HG03521 (cell line): ENCODE results near the gene PLVAP.

ENCODE experiments used
- ATAC-seq: cut with Tn5 transposase; IDR thresholded peaks from one replicate; pipeline ENCODE4 v1.9.1; 2021; ENCODE audit warnings: mild to moderate bottlenecking, moderate library complexity; ENCODE audit not compliant: unreplicated experiment

The PLVAP gene

GRCh38 chr19:17324357-17325114, 52.6 kb downstream of the PLVAP start:
- ATAC-seq: no peak

- no peak for ATAC-seq
Observed at GRCh38 chr19:17323964-17324332, 53.2 kb downstream of the PLVAP start.

GRCh38 chr19:17323300-17323963, 53.7 kb downstream of the PLVAP start:
- ATAC-seq: no peak

GRCh38 chr19:17322854-17323253, 54.3 kb downstream of the PLVAP start:
- no peak for ATAC-seq

GRCh38 chr19:17321655-17322489, 55.3 kb downstream of the PLVAP start:
- no peak for ATAC-seq

- no peak for ATAC-seq
Observed at GRCh38 chr19:17320435-17320834, 56.7 kb downstream of the PLVAP start.

- no peak for ATAC-seq
Observed at GRCh38 chr19:17319473-17320238, 57.5 kb downstream of the PLVAP start.

- ATAC-seq: no peak
Observed at GRCh38 chr19:17318966-17319365, 58.2 kb downstream of the PLVAP start.

GRCh38 chr19:17314007-17314593, 63.0 kb downstream of the PLVAP start:
- no peak for ATAC-seq

DNA sequence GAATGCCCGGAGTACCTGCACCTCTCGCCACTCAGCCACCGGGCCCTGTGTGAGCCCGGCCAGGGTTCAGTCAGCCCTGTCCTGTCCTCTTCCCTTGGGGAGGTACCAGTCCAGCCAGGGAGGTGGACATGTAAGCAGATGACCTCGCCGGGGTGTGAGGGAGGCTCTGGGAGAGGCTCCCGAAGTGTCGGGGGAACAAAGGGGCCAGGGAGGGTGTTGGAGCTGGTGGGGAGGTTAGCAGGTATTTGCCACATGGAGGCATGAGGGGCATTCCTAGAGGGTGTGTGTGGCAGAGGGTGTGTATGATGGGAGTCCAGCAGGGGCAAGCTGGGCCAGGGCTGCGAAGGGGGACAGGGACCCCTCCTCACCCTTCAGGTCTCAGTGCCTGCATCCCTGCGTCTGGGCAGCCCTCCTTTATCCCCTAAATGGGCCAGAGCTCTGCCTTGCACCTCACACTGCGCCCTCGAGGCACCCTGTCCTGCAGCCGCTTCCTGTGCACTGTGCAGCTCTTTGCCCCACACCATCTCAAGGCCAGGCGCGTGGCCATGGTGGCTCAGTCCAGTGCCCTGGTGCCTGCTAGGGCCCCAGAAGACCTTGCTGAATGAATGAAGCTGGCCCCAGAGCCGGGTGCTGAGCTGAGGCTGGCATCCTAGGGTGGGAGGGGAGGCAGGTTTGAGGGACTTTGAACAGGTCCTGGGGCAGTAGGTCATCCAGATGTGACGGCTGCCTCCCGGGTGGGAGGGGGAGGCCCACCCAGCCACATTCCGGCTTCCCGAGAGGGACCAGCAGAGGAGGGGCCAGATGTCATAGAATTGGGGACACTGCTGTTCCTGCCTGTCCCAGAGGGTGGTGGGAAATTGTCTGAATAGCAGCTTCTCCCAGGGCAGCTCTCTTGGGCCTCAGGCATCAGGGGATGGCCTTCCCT, 64.7 kb downstream of the PLVAP start:
- no peak for ATAC-seq

- ATAC-seq: no peak
Observed at GRCh38 chr19:17311455-17312188, 65.5 kb downstream of the PLVAP start.

- no peak for ATAC-seq
Observed at GRCh38 chr19:17309965-17310461, 67.1 kb downstream of the PLVAP start.

DNA sequence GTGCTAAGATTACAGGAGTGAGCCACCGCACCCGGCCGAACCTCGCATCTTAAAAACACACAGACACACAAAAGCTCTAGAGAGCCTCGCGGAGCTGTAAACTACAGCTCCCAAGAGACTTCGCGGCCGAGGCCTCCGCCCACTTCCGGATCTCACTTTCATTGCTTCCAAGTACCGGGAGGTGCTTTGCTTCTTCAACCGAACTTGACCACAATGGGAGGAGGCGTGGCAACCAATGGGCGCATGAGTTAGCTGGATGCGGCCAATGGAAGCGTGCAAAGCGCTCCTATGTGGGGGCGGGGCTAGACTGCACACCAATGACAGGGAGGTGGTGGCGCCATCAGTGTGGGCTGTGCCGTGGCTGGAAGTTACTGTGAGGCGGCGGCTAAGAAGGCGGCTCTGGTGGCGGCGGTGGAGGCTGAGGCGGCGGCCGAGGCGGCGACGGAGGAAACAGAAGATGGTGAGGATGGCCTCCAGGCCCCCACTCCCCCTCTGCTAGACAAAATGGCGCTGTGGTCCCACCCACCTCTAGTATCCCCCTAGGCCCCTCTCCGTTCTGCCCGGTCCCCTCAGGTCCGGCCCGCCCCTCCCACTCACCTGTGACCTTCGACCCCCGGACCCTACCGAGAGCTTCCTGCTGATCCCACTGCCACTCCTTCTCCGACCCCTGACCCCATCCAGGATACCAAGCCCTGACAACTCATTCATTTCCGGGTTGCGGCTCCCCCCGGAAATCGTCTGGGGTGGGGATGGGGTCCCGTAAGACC, 67.8 kb downstream of the PLVAP start, which contains the start of gene DDA1:
Gene DDA1 (plus strand): TSS at position 366 of the 767 bp plus-strand sequence. CDS start 92 bp downstream, at position 458.
- ATAC-seq: peak; percentile 54

- no peak for ATAC-seq
Observed at GRCh38 chr19:17307876-17308377, 69.2 kb downstream of the PLVAP start.

DNA sequence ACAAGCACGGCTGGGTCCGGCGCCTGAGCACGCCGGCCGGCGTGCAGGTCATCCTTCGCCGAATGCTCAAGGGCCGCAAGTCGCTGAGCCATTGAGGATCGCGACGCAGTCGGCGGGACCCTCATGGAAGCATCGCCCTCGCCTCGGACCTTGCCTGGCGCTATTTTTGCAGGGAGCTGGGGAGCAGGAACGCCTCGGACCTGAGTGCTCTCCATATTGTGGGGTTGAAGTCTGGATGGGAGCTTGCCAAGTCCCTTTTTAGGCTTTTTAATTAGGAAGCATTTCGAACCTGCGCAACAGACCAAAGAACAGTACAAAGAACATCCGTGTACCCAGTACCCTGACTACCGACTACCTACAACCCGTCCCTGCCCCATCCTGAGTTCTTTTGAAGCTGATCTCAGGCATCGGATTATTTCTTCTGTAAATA, 70.8 kb downstream of the PLVAP start:
- ATAC-seq: no peak

GRCh38 chr19:17305517-17306284, 71.4 kb downstream of the PLVAP start, which contains the start of gene MRPL34:
Gene MRPL34, plus strand, starts transcription at chr19:17305872. Its CDS starts 21 bp downstream, at chr19:17305893.
- peak; percentile 56 for ATAC-seq

DNA sequence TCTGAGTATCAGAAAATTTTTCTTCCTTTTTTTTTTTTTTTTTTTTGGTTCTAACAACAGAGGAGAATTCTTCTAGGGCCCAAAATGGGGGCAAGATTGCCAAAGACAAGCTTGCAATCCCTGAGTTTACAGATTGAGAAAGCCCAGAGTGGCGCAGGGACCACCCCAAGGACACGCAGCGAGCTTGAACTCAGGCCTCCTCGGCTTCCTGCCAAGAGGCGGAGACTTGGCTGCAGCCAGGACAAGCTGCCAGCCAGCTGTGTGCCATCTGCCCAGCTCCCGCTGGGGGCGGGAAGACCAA, 72.0 kb downstream of the PLVAP start:
- ATAC-seq: no peak
